Activated CD8-positive, alpha-beta memory T cell treated with anti-CD3 and anti-CD28 coated beads for 36 hours (primary cell): ENCODE measurements around the gene ZNF506. TPM values are rescaled to one million over a fixed set of nuclear protein-coding genes. Genes with fewer than 3 reads are reported as not detected.
"Not testable (repeated sequence)": the region's sequence is repeated elsewhere in the genome, so short reads cannot be mapped to it uniquely, and the experiment has no call there.

Source experiments
- CTCF ChIA-PET: fragments of 350-600 bp; sonication (Branson Sonifier 250); formaldehyde crosslinking; loops from one replicate; lab custom pipeline; 2021; ENCODE audit warnings: antibody characterized with exemption; lab: Charles Lee
- POLR2A ChIA-PET: fragments of 350-600 bp; sonication (Branson Sonifier 250); formaldehyde crosslinking; loops from one replicate; lab custom pipeline; 2021; ENCODE audit warnings: antibody characterized with exemption; lab: Charles Lee
- total RNA-seq, 2 experiments: library from RNA; stranded (reverse); gene quantifications; one replicate each; pipeline ENCODE4 v1.2.3, GENCODE V29; 2021

The ZNF506 gene
- total RNA-seq, 2 experiments from 2014 or later: 21.7 to 25.2 TPM

- CTCF ChIA-PET: no interaction called here
- POLR2A ChIA-PET: no interaction called here
Measured at GRCh38 chr19:19749117-19749907, 72.2 kb downstream of the ZNF506 start.

- CTCF ChIA-PET: no interaction called here
Measured at GRCh38 chr19:19748249-19748938, 73.2 kb downstream of the ZNF506 start.

DNA sequence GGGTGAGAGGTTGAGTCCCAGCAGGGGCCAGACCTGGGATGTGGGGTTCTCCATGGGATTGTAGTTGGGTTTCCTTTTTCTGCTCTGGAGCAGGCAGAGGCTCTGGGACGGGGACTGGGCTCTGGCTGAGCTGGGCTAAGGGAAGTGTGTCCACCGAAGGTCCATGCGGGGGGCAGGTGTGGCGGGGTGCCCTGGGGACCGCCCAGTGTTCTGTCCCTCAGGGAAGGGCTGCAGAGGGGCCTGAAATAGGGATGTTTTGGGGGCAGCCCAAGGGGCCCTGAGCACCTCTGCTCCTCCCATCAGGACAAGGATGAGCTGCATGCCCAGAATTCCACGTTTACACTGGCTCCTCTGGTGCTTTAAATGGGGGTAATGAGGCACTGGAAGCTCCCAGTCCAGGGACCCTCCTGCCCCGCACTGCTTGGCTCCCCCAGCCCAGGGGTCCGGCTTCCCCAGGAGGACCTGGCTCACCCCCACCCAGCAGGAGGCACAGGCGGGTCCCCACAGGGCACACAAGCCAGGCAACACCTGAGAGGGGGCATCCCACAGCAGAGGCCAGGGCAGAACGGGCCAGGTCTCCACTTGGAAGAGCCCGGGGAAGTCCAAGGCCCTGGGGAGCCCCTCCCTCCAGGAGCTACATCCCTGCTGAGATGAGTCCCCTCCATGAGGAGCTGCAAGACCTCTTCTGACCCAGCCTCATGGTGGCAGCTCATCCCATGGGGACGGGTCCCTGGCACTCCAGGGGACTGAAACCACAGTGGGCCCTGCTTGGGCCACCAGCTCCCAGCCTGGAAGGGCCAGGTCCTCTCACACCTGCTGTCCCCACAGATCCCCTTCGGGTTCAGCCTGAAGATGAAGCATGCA, 74.0 kb downstream of the ZNF506 start:
- ChIA-PET CTCF (no interaction called here), POLR2A (no interaction called here)

More at GRCh38 chr19:19748249-19748938, 73.2 kb downstream of the ZNF506 start:
- POLR2A ChIA-PET: no interaction called here

- ChIA-PET CTCF (no interaction called here), POLR2A (no interaction called here)
Measured at GRCh38 chr19:19746286-19747213, 75.0 kb downstream of the ZNF506 start.

GRCh38 chr19:19745496-19746285, 75.9 kb downstream of the ZNF506 start:
- ChIA-PET CTCF (no interaction called here), POLR2A (no interaction called here)

DNA sequence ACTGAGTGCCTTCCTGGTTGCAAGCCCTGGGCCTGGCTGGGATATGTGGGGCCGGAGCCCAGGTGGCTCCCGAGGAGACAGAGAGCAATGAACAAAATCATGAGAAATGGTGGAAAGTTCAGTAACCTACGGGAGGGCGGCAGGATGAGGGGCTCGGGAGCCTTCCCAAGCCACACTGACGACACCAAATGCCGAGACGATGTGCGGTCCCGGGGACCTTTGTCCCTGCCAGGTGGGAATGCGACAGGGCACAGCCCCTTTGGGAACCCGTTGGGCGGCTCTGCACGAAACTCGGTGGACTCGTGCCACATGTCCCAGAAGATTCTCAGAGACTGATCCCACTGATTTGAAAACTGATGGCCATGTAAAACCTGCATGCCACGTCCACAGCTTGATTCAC, 76.9 kb downstream of the ZNF506 start:
- ChIA-PET POLR2A (no interaction called here), CTCF (no interaction called here)

- POLR2A ChIA-PET, CTCF ChIA-PET: not testable (repeated sequence)
Measured at GRCh38 chr19:19743921-19744320, 77.6 kb downstream of the ZNF506 start.

- CTCF ChIA-PET: no interaction called here
- POLR2A ChIA-PET: no interaction called here
Measured at GRCh38 chr19:19743176-19743575, 78.4 kb downstream of the ZNF506 start.

- POLR2A ChIA-PET: no interaction called here
- CTCF ChIA-PET: no interaction called here
Measured at GRCh38 chr19:19742773-19743172, 78.8 kb downstream of the ZNF506 start.

Other genes starting within 250 kb of the ZNF506 start
- gene PBX4, start 203.1 kb downstream of the ZNF506 start, total RNA-seq: 10 to 100 TPM; 13.6 to 14.9 TPM
- 10 to 100 TPM; 24.9 to 25.5 TPM for gene LPAR2, start 193.5 kb downstream of the ZNF506 start, total RNA-seq
- gene GMIP, start 178.1 kb downstream of the ZNF506 start, total RNA-seq: 10 to 100 TPM; 58.1 to 60.9 TPM
- gene ATP13A1, start 158.1 kb downstream of the ZNF506 start, total RNA-seq: 10 to 100 TPM; 88.6 to 96.1 TPM
- gene ZNF101, start 152.9 kb downstream of the ZNF506 start, total RNA-seq: 10 to 100 TPM; 63.9 to 65.7 TPM
- gene ZNF14, start 88.6 kb downstream of the ZNF506 start, total RNA-seq: 1 to 10 TPM; 5.6 to 5.7 TPM
- gene ZNF253, start 44.1 kb upstream of the ZNF506 start, total RNA-seq: 10 to 100 TPM; 11.9 to 12.1 TPM
- 1 to 10 TPM; 8.7 to 9.3 TPM for gene ZNF93, start 79.2 kb upstream of the ZNF506 start, total RNA-seq
- 10 to 100 TPM in 1 of 2 experiments, 1 to 10 TPM in 1; 10.0 to 10.2 TPM for gene ZNF682, start 217.8 kb upstream of the ZNF506 start, total RNA-seq